Measurements from ENCODE around the gene INSIG1.

The INSIG1 gene

GRCh38 chr7:155286686-155287085 lies 11.0 kb upstream of the INSIG1 start:
- DNase-seq, result no peak

GRCh38 chr7:155287284-155287935 lies 10.3 kb upstream of the INSIG1 start:
- no peak for DNase-seq

- no peak for DNase-seq
Observed at GRCh38 chr7:155288055-155288454, 9.6 kb upstream of the INSIG1 start.

- DNase-seq, result no peak
Observed at GRCh38 chr7:155289107-155289506, 8.6 kb upstream of the INSIG1 start.

GRCh38 chr7:155289949-155290501 lies 7.7 kb upstream of the INSIG1 start:
- no peak for DNase-seq

- DNase-seq, result peak; percentile 8
Observed at GRCh38 chr7:155291045-155291530, 6.6 kb upstream of the INSIG1 start.

- no peak for DNase-seq
Observed at GRCh38 chr7:155291729-155292128, 5.9 kb upstream of the INSIG1 start.

GRCh38 chr7:155292680-155293226 lies 4.9 kb upstream of the INSIG1 start:
- DNase-seq, result no peak

- DNase-seq, result no peak
Observed at GRCh38 chr7:155293721-155294510, 3.8 kb upstream of the INSIG1 start.

GRCh38 chr7:155294511-155294778 lies 3.2 kb upstream of the INSIG1 start:
- DNase-seq, result no peak

- no peak for DNase-seq
Observed at GRCh38 chr7:155295511-155295910, 2.2 kb upstream of the INSIG1 start.

GRCh38 chr7:155296006-155296787 lies 1.5 kb upstream of the INSIG1 start:
- no peak for DNase-seq

- peak; percentile 46 for DNase-seq
Observed at GRCh38 chr7:155296788-155297516, 726 bp upstream of the INSIG1 start.

GRCh38 chr7:155298288-155298833 lies 683 bp downstream of the INSIG1 start:
- DNase-seq, result no peak

- peak; percentile 97 for DNase-seq
Observed at GRCh38 chr7:155298834-155299534, 1.3 kb downstream of the INSIG1 start.

- no peak for DNase-seq
Observed at GRCh38 chr7:155299535-155300202, 2.0 kb downstream of the INSIG1 start.

- DNase-seq, result no peak
Observed at GRCh38 chr7:155300641-155301452, 3.2 kb downstream of the INSIG1 start.

GRCh38 chr7:155303039-155303593 lies 5.4 kb downstream of the INSIG1 start:
- DNase-seq, result no peak

- DNase-seq, result no peak
Observed at GRCh38 chr7:155303897-155304296, 6.2 kb downstream of the INSIG1 start.

Measured in NCI-H226 (cell line).